BJ (cell line): Measurements from ENCODE around the gene LAMA1. TPM values are rescaled to one million over a fixed set of nuclear protein-coding genes. Genes with fewer than 3 reads are reported as not detected.

Experiments
- CTCF ChIA-PET: fragments of 350-600 bp; formaldehyde crosslinking; extraction: SDS; loops from one replicate; lab custom pipeline; 2021; ENCODE audit warnings: antibody characterized with exemption, inconsistent platforms; lab: Yijun Ruan, JAX
- POLR2A ChIA-PET: fragments of 300-600 bp; sonication (Branson Sonifier 250); formaldehyde crosslinking; extraction: SDS; loops from one replicate; lab custom pipeline; 2021; ENCODE audit warnings: antibody characterized with exemption; lab: Charles Lee
- DNase-seq: peaks from one replicate; pipeline ENCODE4 v3.0.0-alpha.2; 2011; ENCODE audit warnings: low read depth
- H3K27me3 ChIP-seq: 2 replicates; pipeline ENCODE4 v1.6.0; 2011; ENCODE audit warnings: low read length; ENCODE audit not compliant: control insufficient read depth, insufficient read depth
- H3K36me3 ChIP-seq: 2 replicates; pipeline ENCODE4 v1.5.1; 2011; ENCODE audit warnings: low read length; ENCODE audit not compliant: control insufficient read depth, insufficient read depth
- H3K4me3 ChIP-seq: 2 replicates; pipeline ENCODE4 v1.5.1; 2011; ENCODE audit warnings: low read depth, mild to moderate bottlenecking, control low read depth, low read length
- CTCF ChIP-seq: IDR thresholded peaks from 2 replicates; pipeline ENCODE4 v1.5.1; 2011; ENCODE audit warnings: low read depth, mild to moderate bottlenecking, control low read depth, inconsistent platforms, low read length, moderate library complexity; ENCODE audit not compliant: insufficient read depth
- polyA plus RNA-seq: library from polyadenylated mRNA; depleted of rRNA; stranded (reverse); fragments of >200 nt; gene quantifications from 2 replicates; pipeline ENCODE4 v1.2.3, GENCODE V29; 2011

The LAMA1 gene
- polyA plus RNA-seq, 1 experiment, result 3.4 TPM

DNA sequence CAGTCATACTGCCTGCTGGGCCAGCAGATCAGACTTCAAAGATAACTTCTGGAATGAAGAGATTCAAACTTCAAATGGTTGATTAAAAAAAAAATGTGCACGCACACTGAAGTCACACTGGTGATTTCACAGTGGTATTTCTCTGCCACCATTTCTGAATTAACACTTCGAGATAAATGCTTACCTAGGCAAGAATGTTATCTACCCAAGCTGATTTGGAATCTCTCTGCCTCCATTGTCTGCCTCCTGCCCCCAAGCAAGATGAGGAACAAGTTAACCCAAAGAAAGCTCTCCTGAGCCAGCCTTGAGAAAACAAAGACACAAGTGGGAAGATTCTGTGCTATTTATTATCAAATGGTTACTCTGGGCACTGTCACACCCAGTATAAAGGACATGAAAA is 6.5 kb downstream of the LAMA1 start:
- no peak for DNase-seq
- ChIA-PET POLR2A (no interaction called here), CTCF (no interaction called here)
- Histone ChIP-seq H3K36me3 (no peaks in the 10 kb centered on the region), H3K27me3 (peaks cover 1% of the 10 kb centered on the region), H3K4me3 (no peak overlapping the region)
- TF ChIP-seq CTCF, result no peak

DNA sequence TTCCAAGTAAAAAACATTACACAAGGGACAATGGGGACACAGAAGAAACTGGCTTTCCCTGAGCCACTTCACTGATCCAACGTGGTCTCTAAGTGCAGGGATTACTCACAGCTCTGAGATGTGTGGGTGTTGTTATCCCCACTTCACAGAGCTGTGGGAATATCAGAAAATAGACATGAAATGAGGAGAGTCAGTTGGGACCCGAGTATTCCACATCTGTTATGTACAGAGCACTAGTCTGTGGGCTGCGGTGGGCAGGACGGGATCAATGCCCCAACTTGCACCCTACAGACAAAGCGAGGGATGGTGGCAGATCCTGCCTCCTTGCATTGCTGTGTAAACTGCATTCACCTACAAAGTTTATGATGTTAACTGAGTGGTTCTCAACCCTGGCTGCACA is 11.7 kb downstream of the LAMA1 start:
- TF ChIP-seq CTCF, result no peak
- DNase-seq, result no peak
- H3K4me3 ChIP-seq, result no peak overlapping the region
- ChIA-PET CTCF (no interaction called here), POLR2A (no interaction called here)
- no peaks in the 10 kb centered on the region for H3K36me3 ChIP-seq
- no peaks in the 10 kb centered on the region; the same call in 1 of the 2 replicates for H3K27me3 ChIP-seq

GRCh38 chr18:7105268-7105667 is 12.3 kb downstream of the LAMA1 start:
- Histone ChIP-seq H3K4me3 (no peak overlapping the region), H3K36me3 (no peaks in the 10 kb centered on the region), H3K27me3 (no peaks in the 10 kb centered on the region; the same call in 1 of the 2 replicates)
- no peak for DNase-seq
- ChIA-PET POLR2A (no interaction called here), CTCF (no interaction called here)
- TF ChIP-seq CTCF, result no peak

DNA sequence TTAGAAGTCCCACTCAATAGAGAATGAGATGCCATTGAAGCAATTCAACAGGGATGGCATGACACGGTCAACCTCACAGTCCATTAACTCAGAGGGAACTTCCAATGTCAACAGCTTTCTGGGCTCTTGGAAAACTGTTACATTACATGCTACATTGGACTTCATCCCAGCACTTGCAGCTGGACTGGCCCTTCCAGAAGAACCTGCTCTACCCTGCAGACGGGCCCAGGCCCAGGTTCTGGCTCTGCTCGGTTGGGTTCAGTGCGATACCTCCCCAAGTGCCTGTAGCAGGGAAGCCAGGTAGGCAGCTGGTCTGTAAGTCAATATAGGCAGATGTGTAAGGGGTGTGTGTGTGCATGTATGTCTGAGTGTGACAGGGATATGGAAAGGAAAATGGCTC is 12.9 kb downstream of the LAMA1 start:
- ChIA-PET POLR2A (no interaction called here), CTCF (no interaction called here)
- Histone ChIP-seq H3K36me3 (no peaks in the 10 kb centered on the region), H3K27me3 (no peaks in the 10 kb centered on the region; the same call in 1 of the 2 replicates), H3K4me3 (no peak overlapping the region)
- DNase-seq, result no peak
- no peak for TF ChIP-seq CTCF

- TF ChIP-seq CTCF, result no peak
- Histone ChIP-seq H3K36me3 (no peaks in the 10 kb centered on the region), H3K27me3 (no peaks in the 10 kb centered on the region; the same call in 1 of the 2 replicates), H3K4me3 (no peak overlapping the region)
- CTCF ChIA-PET, result no interaction called here
- no peak for DNase-seq
- POLR2A ChIA-PET, result no interaction called here
Measured at GRCh38 chr18:7102131-7102530, 15.5 kb downstream of the LAMA1 start.
